GM18505 (cell line): ENCODE results near the gene GNPAT.

Experiments used
- ATAC-seq: cut with Tn5 transposase; IDR thresholded peaks from one replicate; pipeline ENCODE4 v1.9.1; 2021; ENCODE audit not compliant: unreplicated experiment
- POLR2A ChIP-seq: IDR thresholded peaks from 4 replicates; pipeline ENCODE4 v1.6.1; 2011; ENCODE audit warnings: borderline replicate concordance; ENCODE audit not compliant: insufficient read depth, insufficient read length; ENCODE audit errors: extremely low read depth

GNPAT gene

GRCh38 chr1:231311720-231312431 is 70.9 kb downstream of the GNPAT start:
- no peak for TF ChIP-seq POLR2A
- no peak for ATAC-seq

- TF ChIP-seq POLR2A = no peak
- no peak for ATAC-seq
Observed at GRCh38 chr1:231312432-231312788, 71.4 kb downstream of the GNPAT start.

GRCh38 chr1:231313661-231314060 is 72.6 kb downstream of the GNPAT start:
- no peak for TF ChIP-seq POLR2A
- no peak for ATAC-seq

DNA sequence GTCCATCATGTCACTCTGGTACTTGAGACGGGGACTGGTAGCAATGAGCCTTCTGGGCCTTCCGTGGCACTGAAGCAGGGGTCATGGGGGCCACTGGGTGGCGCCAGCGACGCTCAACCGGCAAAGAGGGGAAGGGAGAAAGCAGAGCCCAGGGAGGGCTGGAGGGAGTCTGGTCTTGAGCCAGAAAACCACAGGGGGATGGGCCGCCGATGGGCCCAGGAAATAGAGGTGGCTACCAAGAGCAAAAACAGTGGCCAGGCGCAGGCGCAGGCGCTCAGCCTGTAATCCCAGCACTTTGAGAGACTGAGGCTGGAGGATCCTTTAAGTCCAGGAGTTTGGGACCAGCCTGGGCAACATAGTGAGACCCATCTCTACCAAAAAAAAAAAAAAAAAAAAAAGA is 74.9 kb downstream of the GNPAT start:
- ATAC-seq = peak; percentile 74
- TF ChIP-seq POLR2A = no peak

DNA sequence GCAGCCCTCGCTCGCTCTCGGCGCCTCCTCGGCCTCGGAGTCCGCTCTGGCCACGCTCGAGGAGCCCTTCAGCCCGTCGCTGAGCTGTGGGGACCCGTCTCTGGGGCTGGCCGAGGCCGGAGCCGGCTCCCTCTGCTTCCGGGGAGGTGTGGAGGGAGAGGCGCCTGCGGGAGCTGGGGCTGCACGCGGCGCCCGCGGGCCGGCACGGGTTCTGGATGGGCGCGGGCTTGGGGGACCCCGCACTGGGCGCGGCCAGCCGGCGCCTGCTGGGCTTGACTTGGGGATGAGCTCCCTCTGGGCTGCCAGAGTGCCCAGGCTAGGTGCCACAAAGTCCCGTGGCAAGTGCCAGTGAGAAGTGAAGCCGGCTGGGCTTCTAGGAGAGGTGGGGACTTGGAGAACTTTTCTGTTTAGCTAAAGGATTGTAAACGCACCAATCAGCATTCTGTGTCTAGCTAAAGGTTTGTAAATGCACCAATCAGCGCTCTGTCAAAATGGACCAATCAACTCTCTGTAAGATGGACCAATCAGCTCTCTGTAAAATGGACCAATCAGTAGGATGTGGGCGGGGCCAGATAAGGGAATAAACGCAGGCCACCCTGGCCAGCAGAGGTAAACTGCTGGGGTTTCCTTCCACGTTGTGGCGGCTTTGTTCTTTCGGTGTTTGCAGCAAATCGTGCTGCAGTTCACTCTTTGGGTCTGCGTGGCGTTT is 76.4 kb downstream of the GNPAT start:
- no peak for ATAC-seq

DNA sequence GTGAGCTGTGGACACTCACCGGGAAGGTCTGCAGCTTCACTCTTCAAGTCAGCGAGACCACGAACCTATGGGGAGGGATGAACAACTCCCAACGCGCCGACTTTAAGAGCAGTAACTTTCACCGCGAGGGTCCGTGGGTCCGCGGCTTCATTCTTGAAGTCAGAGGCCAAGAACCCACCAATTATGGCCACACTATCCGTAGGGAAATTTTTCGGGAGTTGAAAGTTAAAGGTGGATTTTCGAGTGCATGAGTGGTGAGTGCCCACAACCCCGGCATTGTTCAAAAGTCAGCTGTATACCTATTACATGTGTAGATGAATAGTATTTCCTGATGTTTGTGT is 77.0 kb downstream of the GNPAT start:
- ATAC-seq = no peak
- no peak for TF ChIP-seq POLR2A

More for the DNA sequence above, 76.4 kb downstream of the GNPAT start:
- TF ChIP-seq POLR2A = no peak

- no peak for TF ChIP-seq POLR2A
- ATAC-seq = no peak
Observed at GRCh38 chr1:231318568-231318967, 77.6 kb downstream of the GNPAT start.

- TF ChIP-seq POLR2A = no peak
- no peak for ATAC-seq
Observed at GRCh38 chr1:231319080-231319479, 78.1 kb downstream of the GNPAT start.

DNA sequence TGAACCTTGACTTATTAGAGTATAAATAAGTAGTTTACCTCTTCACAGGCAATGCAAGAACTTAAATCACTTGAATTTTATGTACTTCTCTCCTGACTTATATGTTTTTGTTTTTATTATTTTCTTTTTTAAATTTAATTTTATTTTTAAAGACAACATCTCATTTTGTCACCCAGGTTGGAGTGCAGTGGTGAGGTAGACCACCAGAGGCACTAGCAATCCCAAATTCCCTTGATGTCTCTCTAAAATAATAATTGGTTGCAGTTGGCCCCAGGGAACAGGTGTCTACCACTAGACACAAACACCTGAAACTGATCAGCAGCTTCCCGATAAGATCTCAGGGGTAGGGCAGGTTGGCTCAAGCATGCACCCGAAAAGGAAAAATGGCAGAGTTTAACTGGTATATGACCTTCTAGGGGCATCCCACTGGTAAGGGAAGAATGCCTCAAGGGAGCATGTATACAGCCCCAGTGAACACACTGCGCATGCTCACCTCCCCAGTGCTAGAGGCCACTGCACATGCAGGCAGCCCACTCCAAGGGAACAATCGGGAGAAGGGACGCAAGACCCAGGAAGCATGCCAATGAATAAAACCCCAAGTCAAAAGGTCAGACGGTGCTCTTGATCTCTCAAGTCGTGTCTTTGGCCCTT is 82.0 kb downstream of the GNPAT start:
- no peak for TF ChIP-seq POLR2A
- ATAC-seq = no peak

DNA sequence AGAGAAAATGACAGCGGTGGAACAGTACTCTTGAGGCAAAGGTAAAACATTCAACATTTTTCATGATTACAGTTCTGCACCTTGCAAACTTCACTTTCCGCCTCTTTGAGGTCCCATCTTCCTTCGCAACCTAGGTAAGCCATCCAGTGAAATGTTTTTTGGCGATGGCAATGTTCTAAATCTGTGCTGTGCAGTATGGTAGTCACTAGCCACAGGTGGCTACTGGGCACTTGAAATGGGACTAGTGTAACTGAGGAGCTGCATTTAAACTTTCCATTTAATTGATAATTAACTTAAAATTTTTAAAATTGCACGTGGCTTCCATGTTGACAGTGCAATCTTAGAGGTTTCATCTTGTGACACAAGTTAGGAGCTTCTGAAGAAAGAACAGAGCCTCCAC is 83.6 kb downstream of the GNPAT start:
- no peak for TF ChIP-seq POLR2A
- no peak for ATAC-seq

- no peak for ATAC-seq
- no peak for TF ChIP-seq POLR2A
Observed at GRCh38 chr1:231326248-231326647, 85.2 kb downstream of the GNPAT start.
